Lower lobe of right lung (tissue), 2 donors: ENCODE measurements around the gene ATXN1. TPM values are rescaled to one million over a fixed set of nuclear protein-coding genes. Genes with fewer than 3 reads are reported as not detected.

Experiments used
- ATAC-seq, 2 donors: fragments of 200-7000 bp; cut with Tn5 transposase; one replicate each; pipeline ENCODE4 v1.9.1; 2020 to 2022; ENCODE audit warnings: mild to moderate bottlenecking in 2 of 2, moderate library complexity in 2 of 2
- DNase-seq: peaks from one replicate; pipeline ENCODE4 v3.0.0-alpha.2; 2020
- H3K27ac ChIP-seq: fragments of 200-600 bp; one replicate; pipeline ENCODE4 v1.8.0; 2022
- H3K27me3 ChIP-seq: fragments of 200-600 bp; one replicate; pipeline ENCODE4 v1.8.0; 2022; ENCODE audit warnings: low read depth
- H3K36me3 ChIP-seq: fragments of 200-600 bp; one replicate; pipeline ENCODE4 v1.8.0; 2022; ENCODE audit warnings: mild to moderate bottlenecking
- H3K4me1 ChIP-seq: fragments of 200-600 bp; one replicate; pipeline ENCODE4 v1.8.0; 2022
- H3K4me3 ChIP-seq: fragments of 200-600 bp; one replicate; pipeline ENCODE4 v1.8.0; 2022; ENCODE audit warnings: mild to moderate bottlenecking
- H3K9me3 ChIP-seq: fragments of 200-600 bp; one replicate; pipeline ENCODE4 v1.8.0; 2022
- intact Hi-C: fragments of 100-400 bp; cut with DNase I; formaldehyde crosslinking; loops from one replicate; pipeline ENCODE4 v1.11.0; 2022
- total RNA-seq: library from RNA; stranded (reverse); fragmentation: NEBNext Ultra II Directional; extraction: Animal tissue kit (Norgen Biotek cat#: 25700); gene quantifications from one replicate; pipeline ENCODE4 v1.2.1, GENCODE V29; 2021
- TF ChIP-seq, protein P1 (sequence below): fragments of 200-600 bp; IDR thresholded peaks from one replicate; pipeline ENCODE4 v1.8.0; 2022; ENCODE audit warnings: antibody characterized with exemption, mild to moderate bottlenecking
- donor health status: DM: no; HTN: yes; CAD: no; lungs with severe emphysema.

The ATXN1 gene
- total RNA-seq, 1 donor from 2014 or later: 75.9 TPM

DNA sequence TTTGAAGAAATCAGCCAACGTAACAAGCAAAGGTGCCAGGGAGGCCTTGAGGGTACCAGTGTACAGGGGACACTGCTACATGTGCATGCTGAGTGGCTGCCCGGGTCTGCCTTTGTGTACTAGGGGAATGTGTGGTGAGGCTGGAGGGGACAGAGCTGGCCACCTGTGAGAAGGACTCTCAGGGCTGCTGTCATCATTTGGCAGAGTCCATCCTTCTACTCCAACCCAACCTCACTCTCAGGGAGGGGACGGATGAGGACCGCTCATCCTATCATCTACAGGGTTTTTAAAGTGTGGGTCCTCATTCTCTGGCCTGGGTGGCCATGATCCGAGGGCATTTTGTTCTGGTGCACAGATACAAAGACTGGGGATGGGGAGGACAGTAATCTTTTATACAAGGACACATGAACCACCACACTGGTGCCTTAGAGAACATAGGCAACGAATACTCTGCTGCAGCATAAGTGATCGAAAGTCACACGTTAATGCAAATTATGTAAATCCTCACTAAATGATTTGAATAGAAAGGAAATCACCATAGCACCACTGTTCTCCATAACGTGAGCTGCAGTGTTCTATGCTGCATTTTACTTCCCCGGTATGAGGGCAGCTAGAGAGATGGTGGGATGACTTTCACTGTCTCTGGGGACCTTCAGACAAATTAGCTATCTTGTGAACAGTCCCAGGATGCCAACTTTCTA lies 341.5 kb downstream of the ATXN1 start:
- intact Hi-C loops: no loop called here
- no peaks in the 10 kb centered on the region for H3K9me3 ChIP-seq
- DNase-seq: no peak
- no peak for ATAC-seq
- H3K27ac ChIP-seq: no peak overlapping the region
- TF ChIP-seq, protein P1, sequence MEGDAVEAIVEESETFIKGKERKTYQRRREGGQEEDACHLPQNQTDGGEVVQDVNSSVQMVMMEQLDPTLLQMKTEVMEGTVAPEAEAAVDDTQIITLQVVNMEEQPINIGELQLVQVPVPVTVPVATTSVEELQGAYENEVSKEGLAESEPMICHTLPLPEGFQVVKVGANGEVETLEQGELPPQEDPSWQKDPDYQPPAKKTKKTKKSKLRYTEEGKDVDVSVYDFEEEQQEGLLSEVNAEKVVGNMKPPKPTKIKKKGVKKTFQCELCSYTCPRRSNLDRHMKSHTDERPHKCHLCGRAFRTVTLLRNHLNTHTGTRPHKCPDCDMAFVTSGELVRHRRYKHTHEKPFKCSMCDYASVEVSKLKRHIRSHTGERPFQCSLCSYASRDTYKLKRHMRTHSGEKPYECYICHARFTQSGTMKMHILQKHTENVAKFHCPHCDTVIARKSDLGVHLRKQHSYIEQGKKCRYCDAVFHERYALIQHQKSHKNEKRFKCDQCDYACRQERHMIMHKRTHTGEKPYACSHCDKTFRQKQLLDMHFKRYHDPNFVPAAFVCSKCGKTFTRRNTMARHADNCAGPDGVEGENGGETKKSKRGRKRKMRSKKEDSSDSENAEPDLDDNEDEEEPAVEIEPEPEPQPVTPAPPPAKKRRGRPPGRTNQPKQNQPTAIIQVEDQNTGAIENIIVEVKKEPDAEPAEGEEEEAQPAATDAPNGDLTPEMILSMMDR: no peak
- H3K27me3 ChIP-seq: no peaks in the 10 kb centered on the region
- H3K4me3 ChIP-seq: no peak overlapping the region
- H3K4me1 ChIP-seq: peaks cover 15% of the 10 kb centered on the region
- no peaks in the 10 kb centered on the region for H3K36me3 ChIP-seq

DNA sequence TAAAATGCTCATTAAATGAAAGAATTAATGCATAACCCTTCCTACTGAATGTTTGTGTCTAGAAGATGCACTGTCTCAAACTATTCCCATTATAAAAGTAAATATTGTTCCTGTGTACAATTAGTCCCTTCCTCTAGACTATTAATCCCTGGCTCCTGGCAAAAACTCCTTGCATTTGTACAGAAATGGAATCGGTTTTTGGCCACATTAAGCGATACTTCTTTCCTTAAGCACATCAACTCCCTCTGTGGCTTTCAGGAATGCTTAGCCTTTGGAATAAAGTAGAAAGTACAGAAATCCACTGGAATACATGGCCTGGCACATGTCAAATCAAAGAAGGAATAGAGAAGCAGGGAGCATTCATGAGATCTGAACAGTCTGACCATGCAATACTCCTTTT lies 343.1 kb downstream of the ATXN1 start:
- intact Hi-C loops: no loop called here
- TF ChIP-seq, protein P1: no peak
- Histone ChIP-seq H3K4me1 (peaks cover 24% of the 10 kb centered on the region), H3K27me3 (no peaks in the 10 kb centered on the region), H3K27ac (no peak overlapping the region), H3K4me3 (no peak overlapping the region), H3K9me3 (no peaks in the 10 kb centered on the region), H3K36me3 (no peaks in the 10 kb centered on the region)
- no peak for DNase-seq
- ATAC-seq: no peak

DNA sequence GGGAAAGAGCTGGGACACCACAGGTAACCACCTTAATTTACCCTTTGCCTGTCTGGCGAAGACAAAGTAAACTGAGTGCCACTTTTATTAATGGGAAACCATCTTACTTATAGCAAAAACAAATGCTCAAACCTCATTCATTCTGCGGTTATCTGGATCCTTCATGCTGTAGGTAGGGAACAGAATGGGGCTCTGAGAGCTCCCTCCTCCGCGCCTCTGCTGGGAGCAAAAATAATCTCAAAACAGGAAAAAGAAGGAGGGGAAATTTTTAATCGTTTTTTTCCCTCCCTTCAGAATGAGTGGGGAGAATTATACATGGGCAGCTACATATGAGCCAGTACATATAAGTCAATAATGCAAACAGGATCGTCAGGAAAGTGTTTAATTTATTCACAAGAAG lies 345.6 kb downstream of the ATXN1 start:
- Histone ChIP-seq H3K9me3 (no peaks in the 10 kb centered on the region), H3K4me1 (peaks cover 15% of the 10 kb centered on the region), H3K27ac (no peak overlapping the region), H3K27me3 (no peaks in the 10 kb centered on the region), H3K36me3 (no peaks in the 10 kb centered on the region), H3K4me3 (no peak overlapping the region)
- TF ChIP-seq, protein P1: no peak
- no peak for ATAC-seq
- no peak for DNase-seq
- intact Hi-C loops: no loop called here

DNA sequence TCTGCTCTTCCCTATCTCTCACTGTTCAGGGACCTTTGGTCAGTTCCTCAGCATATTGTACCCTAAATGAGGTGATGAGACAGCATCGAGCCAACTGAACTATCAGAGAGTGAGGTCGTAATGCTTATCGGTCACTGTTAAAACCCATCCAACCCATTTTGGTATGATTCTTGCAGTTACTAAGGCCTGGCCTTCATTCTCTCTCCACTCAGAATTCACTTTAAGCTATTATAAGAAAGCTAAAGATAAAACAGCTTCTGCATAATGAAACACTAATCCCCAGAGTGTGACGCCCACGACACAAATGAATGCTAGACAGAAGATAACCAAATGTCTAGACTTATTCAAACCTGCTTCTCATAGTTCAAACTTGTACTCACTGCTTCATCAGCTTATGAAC lies 347.1 kb downstream of the ATXN1 start:
- ATAC-seq (no peak), DNase-seq (no peak)
- H3K4me3 ChIP-seq: no peak overlapping the region
- no peak overlapping the region for H3K27ac ChIP-seq
- TF ChIP-seq, protein P1: no peak
- H3K27me3 ChIP-seq: no peaks in the 10 kb centered on the region
- H3K36me3 ChIP-seq: no peaks in the 10 kb centered on the region
- intact Hi-C loops: no loop called here
- H3K4me1 ChIP-seq: peaks cover 19% of the 10 kb centered on the region
- H3K9me3 ChIP-seq: no peaks in the 10 kb centered on the region

DNA sequence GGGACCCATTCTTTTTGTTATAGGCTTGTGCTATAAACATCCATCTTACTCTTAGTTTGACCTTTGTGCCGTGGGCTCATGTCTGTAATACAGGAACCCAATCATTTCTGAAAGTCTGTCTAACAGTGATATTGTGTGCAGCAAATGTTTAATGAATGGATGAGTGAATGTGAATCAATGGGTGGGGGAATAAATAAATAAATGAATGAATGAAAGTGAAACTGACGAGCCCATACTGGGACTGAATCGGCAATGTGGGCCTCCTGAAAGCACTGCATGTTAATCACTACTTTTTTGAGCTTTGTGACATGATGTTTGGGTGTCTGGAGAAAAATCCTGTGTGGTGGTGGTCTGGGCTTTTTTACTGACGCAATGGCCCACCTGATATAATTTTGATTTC lies 347.9 kb downstream of the ATXN1 start:
- TF ChIP-seq, protein P1: no peak
- Histone ChIP-seq H3K27me3 (no peaks in the 10 kb centered on the region), H3K9me3 (no peaks in the 10 kb centered on the region), H3K36me3 (no peaks in the 10 kb centered on the region), H3K4me1 (peaks cover 20% of the 10 kb centered on the region), H3K27ac (no peak overlapping the region), H3K4me3 (no peak overlapping the region)
- ATAC-seq (no peak), DNase-seq (no peak)
- intact Hi-C loops: no loop called here
